Adrenal gland (tissue), 12 donors: ENCODE data around the gene AVPR2. TPM values are rescaled to one million over a fixed set of nuclear protein-coding genes. Genes with fewer than 3 reads are reported as not detected.

Source experiments
- DNase-seq, 7 donors: peaks; one replicate each; pipeline ENCODE4 v3.0.0-alpha.2; 2019 to 2020
- H3K27ac ChIP-seq, 5 donors: fragments of 200-600 bp; sonication (generic) in 4 of 5; 1 replicate in 3 of 5; 2 replicates in 2 of 5; pipeline versions ENCODE4 v1.5.1 to v1.8.0; 2016 to 2020; ENCODE audit warnings: mild to moderate bottlenecking in 1 of 5
- H3K27me3 ChIP-seq: fragments of 200-600 bp; 2 replicates; pipeline ENCODE4 v1.8.0; 2021
- H3K36me3 ChIP-seq, 2 donors: fragments of 200-600 bp; replicated peaks in 1 of 2; 1 replicate in 1 of 2; 2 replicates in 1 of 2; pipeline versions ENCODE4 v1.5.1 to v1.8.0; 2018 to 2022
- H3K4me1 ChIP-seq, 2 donors: fragments of 200-600 bp; replicated peaks in 1 of 2; 1 replicate in 1 of 2; 2 replicates in 1 of 2; pipeline versions ENCODE4 v1.5.1 to v1.8.0; 2018 to 2021
- H3K4me3 ChIP-seq, 4 donors: fragments of 200-600 bp; sonication (generic) in 3 of 4; one replicate each; pipeline ENCODE4 v1.5.1; 2016 to 2018
- H3K9me3 ChIP-seq, 3 donors: fragments of 200-600 bp; sonication (generic) in 1 of 3; replicated peaks in 1 of 3; 1 replicate in 2 of 3; 2 replicates in 1 of 3; pipeline versions ENCODE4 v1.5.1 to v1.8.0; 2016 to 2021
- POLR2A ChIP-seq, 2 donors: fragments of 450-650 bp; IDR thresholded peaks; one replicate each; pipeline ENCODE4 v1.6.1; 2017; ENCODE audit warnings: antibody characterized with exemption in 2 of 2, mild to moderate bottlenecking in 2 of 2, moderate library complexity in 1 of 2
- WGBS, 4 donors: extraction: QIAGEN DNeasy Blood & Tissue Kit in 2 of 4; methylation state at CpG; one replicate each; pipeline versions ENCODE4 v1.1.5 to v1.1.7; 2013 to 2017; 5-methylcytosine and 5-hydroxymethylcytosine counted together
- intact Hi-C, 2 donors: fragments of 100-400 bp; cut with DNase I; formaldehyde crosslinking; loops; one replicate each; pipeline versions ENCODE4 v1.14.1 to v1.15.0; 2022 to 2023
- polyA plus RNA-seq, 3 donors: library from polyadenylated mRNA; stranded (reverse); fragments of 200-250 nt in 2 of 3; fragments of 350-450 nt in 1 of 3; fragmentation: Illumina TruSeq in 1 of 3; extraction: RNeasy Lipid Tissue Mini Kit (QIAGEN cat#74804) in 1 of 3; gene quantifications; one replicate each; pipeline ENCODE4 v1.2.3, GENCODE V29; 2013 to 2014
- total RNA-seq, 9 donors: library from RNA; depleted of rRNA in 4 of 9; stranded (reverse); fragments of >200 nt in 4 of 9; fragments of 120-200 nt in 1 of 9; fragmentation: NEBNext Ultra II Directional in 1 of 9; extraction: Animal tissue kit (Norgen Biotek cat#: 25700) in 1 of 9; gene quantifications; one replicate each; pipeline versions ENCODE4 v1.1.0 to v1.2.4, GENCODE V29; 2013 to 2023
- TF ChIP-seq, protein P1 (sequence below), 6 experiments: fragments of 450-650 bp in 4 of 6; fragments of 200-600 bp in 2 of 6; sonication (generic) in 1 of 6; IDR thresholded peaks; 1 replicate in 5 of 6; 2 replicates in 1 of 6; pipeline versions ENCODE4 v1.5.1 to v1.8.0; 2016 to 2021; ENCODE audit warnings: antibody characterized with exemption in 6 of 6, mild to moderate bottlenecking in 2 of 6, moderate library complexity in 1 of 6
- donor health status: healthy with polysubstance abuse.
- donor health status: Bipolar disorder and iron deficiency.
- donor health status: DM: yes; HTN: yes; CAD: no.
- donor health status: DM: no; HTN: no; CAD: no.
- donor health status: DM: no; HTN: no; CAD: no.
- donor health status: DM: yes; HTN: yes; CAD: no.

The AVPR2 gene
- total and polyA plus RNA-seq, 12 donors, result 0.11 to 1.6 (median 0.69) TPM; not detected in 1

DNA sequence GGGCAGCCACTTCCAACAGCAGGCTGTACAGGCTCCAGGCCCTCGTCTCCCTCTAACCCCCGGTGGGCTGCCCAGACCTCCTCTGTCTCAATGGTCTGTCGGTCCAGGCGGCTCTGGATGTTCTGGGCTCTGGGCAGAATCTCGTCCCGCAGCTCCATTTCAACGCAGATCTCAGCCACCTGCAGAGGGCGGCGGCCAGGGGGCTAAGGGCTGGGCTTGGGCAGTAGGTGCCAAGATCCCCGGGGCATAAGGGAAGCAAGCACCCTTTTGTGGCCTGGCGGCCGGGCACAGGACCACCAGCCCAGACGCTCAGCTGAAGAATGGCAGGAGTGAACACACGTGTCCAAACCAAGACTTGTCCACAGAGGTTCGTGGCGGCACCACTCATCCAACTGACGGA is 9.2 kb downstream of the AVPR2 start:
- no peak for TF ChIP-seq POLR2A (IDR thresholded peaks at IDR 0.05)
- TF ChIP-seq, protein P1, sequence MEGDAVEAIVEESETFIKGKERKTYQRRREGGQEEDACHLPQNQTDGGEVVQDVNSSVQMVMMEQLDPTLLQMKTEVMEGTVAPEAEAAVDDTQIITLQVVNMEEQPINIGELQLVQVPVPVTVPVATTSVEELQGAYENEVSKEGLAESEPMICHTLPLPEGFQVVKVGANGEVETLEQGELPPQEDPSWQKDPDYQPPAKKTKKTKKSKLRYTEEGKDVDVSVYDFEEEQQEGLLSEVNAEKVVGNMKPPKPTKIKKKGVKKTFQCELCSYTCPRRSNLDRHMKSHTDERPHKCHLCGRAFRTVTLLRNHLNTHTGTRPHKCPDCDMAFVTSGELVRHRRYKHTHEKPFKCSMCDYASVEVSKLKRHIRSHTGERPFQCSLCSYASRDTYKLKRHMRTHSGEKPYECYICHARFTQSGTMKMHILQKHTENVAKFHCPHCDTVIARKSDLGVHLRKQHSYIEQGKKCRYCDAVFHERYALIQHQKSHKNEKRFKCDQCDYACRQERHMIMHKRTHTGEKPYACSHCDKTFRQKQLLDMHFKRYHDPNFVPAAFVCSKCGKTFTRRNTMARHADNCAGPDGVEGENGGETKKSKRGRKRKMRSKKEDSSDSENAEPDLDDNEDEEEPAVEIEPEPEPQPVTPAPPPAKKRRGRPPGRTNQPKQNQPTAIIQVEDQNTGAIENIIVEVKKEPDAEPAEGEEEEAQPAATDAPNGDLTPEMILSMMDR (IDR thresholded peaks at IDR 0.05), result no peak

DNA sequence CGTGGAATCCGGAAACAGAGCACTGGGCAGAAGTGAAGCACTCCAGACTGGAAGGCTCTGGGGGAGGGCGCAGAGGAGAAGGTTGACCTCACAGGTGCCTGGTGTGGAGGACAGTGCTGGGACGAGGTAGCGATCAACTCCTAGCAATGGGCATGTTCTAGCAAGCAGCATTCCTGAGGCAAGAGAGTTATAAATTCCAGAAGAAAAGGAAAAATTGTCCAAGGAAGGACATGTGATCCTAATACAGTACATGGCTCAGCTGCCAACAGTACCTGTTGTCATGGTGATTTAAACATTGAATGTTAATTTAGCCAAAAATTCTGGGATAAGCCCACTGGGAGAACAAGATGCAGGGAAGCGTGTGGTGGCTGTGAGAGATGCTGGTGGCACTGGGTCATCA is 13.4 kb downstream of the AVPR2 start:
- 79 to 92% (median 88%) methylated on average over 5 to 6 of the region's 6 CpGs for WGBS, 4 donors
- intact Hi-C loops, result no loop called here
- H3K36me3 ChIP-seq, result no peaks in the 10 kb centered on the region
- no peak overlapping the region for H3K4me3 ChIP-seq
- H3K27ac ChIP-seq, result no peak overlapping the region
- H3K9me3 ChIP-seq, result no peaks in the 10 kb centered on the region
- TF ChIP-seq POLR2A (IDR thresholded peaks at IDR 0.05), result no peak
- TF ChIP-seq, protein P1 (IDR thresholded peaks at IDR 0.05), result no peak
- H3K27me3 ChIP-seq, result peaks cover 5% of the 10 kb centered on the region
- peaks cover 0 to 5% of the 10 kb centered on the region in 2 donors for H3K4me1 ChIP-seq
- DNase-seq, result no peak

More for the DNA sequence above, 9.2 kb downstream of the AVPR2 start:
- Histone ChIP-seq H3K4me3 (no peak overlapping the region), H3K27me3 (peaks cover 8% of the 10 kb centered on the region), H3K27ac (no peak overlapping the region), H3K4me1 (no peaks in the 10 kb centered on the region), H3K36me3 (no peaks in the 10 kb centered on the region), H3K9me3 (no peaks in the 10 kb centered on the region)
- intact Hi-C loops, result no loop called here
- no peak for DNase-seq
- 87 to 92% (median 91%) methylated on average over 12 to 17 of the region's 17 CpGs for WGBS, 4 donors

DNA sequence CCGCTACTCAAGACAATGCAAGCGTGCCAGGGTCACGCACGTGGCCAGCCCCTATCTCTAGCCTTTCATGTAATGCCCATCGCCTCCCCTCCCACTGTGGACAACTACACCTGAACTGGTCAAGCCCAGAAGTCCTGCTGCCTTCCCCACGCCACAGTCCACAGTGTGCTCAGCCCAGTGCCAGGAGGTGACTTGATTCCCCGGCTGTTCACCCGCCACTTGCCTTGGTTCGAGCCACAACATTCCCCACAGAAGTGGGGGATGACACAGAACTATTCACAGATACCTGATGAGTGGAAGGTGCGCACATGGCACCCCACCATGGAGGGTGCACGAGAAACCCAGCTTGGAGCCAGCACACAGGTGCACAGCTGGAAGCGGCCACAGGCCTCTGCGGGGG is 14.8 kb downstream of the AVPR2 start:
- WGBS, 4 donors, result 85 to 94% (median 91%) methylated on average over 2 to 13 of the region's 13 CpGs
- peaks cover 5% of the 10 kb centered on the region for H3K27me3 ChIP-seq
- H3K4me3 ChIP-seq, result no peak overlapping the region
- no peak for TF ChIP-seq POLR2A (IDR thresholded peaks at IDR 0.05)
- TF ChIP-seq, protein P1 (IDR thresholded peaks at IDR 0.05), result no peak
- H3K27ac ChIP-seq, result no peak overlapping the region
- no peaks in the 10 kb centered on the region for H3K36me3 ChIP-seq
- H3K9me3 ChIP-seq, result no peaks in the 10 kb centered on the region
- intact Hi-C loops, result no loop called here
- no peak for DNase-seq
- peaks cover 0 to 10% of the 10 kb centered on the region in 2 donors for H3K4me1 ChIP-seq

DNA sequence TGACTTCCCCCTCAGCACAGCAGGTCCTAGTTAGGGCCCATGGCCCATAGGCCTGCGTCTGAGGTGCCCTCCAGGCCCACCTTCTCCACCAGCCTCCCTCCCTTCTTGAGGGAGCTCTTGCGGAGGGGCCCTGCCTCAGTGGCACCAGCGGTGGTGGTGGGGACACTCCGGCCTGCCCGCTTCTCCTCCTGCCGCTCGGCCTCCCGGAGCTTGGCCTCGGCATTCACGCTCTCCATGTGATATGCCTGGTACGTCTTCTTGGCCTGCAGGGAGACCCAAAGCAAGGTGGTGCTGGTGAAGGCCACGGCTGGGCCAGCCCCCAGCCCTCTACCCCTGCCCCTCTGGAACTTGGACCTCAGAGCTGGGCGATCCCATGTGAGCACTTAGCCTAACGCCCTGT is 16.1 kb downstream of the AVPR2 start:
- intact Hi-C loops, result no loop called here
- no peak overlapping the region for H3K27ac ChIP-seq
- H3K36me3 ChIP-seq, result no peaks in the 10 kb centered on the region
- H3K9me3 ChIP-seq, result no peaks in the 10 kb centered on the region
- WGBS, 4 donors, result 59 to 96% (median 89%) methylated on average over 2 to 14 of the region's 14 CpGs; no CpG with 5 or more reads in 1 of the 4 donors
- peaks cover 5% of the 10 kb centered on the region for H3K27me3 ChIP-seq
- no peak for TF ChIP-seq POLR2A (IDR thresholded peaks at IDR 0.05)
- TF ChIP-seq, protein P1 (IDR thresholded peaks at IDR 0.05), result no peak
- DNase-seq, result no peak
- peaks cover 0 to 14% of the 10 kb centered on the region in 2 donors for H3K4me1 ChIP-seq
- no peak overlapping the region for H3K4me3 ChIP-seq
